ENCODE data around the gene TNS2. TPM values are rescaled to one million over a fixed set of nuclear protein-coding genes. Genes with fewer than 3 reads are reported as not detected.

TNS2 gene
- total and polyA plus RNA-seq, 2 of the 13 experiments (the other 11 are each of a cell fraction or from before 2014, with no cell fraction given): 8.9 to 20.4 TPM

DNA sequence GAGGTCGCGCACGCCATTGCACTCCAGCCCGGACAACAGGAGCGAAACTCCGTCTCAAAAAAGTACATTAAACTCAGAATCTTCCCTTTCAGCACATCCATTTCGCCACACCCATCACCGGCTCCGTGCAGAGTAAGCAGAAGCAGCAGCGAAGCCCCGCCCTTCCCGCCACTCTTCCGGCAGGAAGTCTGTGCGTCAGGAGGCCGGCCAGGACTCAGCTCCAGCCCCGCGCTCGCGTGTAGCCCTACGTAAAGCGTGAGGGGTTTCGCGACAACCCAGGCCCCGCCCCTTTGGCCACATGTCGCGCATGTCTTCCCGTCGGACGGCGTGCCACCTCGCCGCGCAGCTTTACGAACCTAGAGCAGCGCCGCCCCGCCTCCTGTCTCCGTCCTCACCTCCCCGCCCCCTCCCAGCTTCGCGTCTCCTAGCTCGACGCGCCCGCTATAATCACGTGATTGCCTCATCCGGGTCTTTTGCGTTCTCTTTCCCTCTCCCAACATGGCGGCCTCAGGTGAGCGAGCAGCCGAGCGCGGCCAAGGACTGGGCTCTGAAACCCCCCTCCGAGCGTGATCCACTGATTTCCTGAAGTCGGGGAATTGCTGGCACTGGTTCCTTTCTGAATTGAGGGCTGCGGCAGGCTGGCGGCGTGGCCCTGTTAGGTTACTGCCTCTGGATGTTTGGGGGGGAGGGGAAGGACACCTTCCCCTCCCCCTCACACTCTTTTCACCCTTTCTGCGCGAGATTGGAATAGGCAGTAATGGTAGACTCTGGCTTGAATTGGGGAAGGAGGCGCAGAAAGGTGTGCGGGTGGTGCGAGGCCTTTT, 43.7 kb upstream of the TNS2 start, which contains the start of gene EIF4B (continued):
- no peak for TF ChIP-seq BCLAF1 (IDR thresholded peaks at IDR 0.05)
- TF ChIP-seq, protein P1, sequence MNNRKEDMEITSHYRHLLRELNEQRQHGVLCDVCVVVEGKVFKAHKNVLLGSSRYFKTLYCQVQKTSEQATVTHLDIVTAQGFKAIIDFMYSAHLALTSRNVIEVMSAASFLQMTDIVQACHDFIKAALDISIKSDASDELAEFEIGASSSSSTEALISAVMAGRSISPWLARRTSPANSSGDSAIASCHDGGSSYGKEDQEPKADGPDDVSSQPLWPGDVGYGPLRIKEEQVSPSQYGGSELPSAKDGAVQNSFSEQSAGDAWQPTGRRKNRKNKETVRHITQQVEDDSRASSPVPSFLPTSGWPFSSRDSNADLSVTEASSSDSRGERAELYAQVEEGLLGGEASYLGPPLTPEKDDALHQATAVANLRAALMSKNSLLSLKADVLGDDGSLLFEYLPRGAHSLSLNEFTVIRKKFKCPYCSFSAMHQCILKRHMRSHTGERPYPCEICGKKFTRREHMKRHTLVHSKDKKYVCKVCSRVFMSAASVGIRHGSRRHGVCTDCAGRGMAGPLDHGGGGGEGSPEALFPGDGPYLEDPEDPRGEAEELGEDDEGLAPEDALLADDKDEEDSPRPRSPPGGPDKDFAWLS (CRISPR knock-in tag; IDR thresholded peaks at IDR 0.05; ENCODE audit: borderline replicate concordance): no peak
- TF ChIP-seq, protein P2, sequence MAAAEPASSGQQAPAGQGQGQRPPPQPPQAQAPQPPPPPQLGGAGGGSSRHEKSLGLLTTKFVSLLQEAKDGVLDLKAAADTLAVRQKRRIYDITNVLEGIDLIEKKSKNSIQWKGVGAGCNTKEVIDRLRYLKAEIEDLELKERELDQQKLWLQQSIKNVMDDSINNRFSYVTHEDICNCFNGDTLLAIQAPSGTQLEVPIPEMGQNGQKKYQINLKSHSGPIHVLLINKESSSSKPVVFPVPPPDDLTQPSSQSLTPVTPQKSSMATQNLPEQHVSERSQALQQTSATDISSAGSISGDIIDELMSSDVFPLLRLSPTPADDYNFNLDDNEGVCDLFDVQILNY (CRISPR knock-in tag; conservative IDR thresholded peaks at IDR 0.05): no peak
- no peak for TF ChIP-seq GATA4 (IDR thresholded peaks at IDR 0.05; ENCODE audit: borderline replicate concordance, low read depth)
- peak; percentile 75 for TF ChIP-seq ATF7-NPFF (CRISPR knock-in tag; IDR thresholded peaks at IDR 0.05; ENCODE audit: low read depth)
- TF ChIP-seq NCOA2 (CRISPR knock-in tag; IDR thresholded peaks at IDR 0.05): peak; percentile 28
- peak; percentile 83; the same call in 1 of the 2 replicates for TF ChIP-seq ZNF350 (CRISPR knock-in tag; IDR thresholded peaks at IDR 0.05; ENCODE audit: borderline replicate concordance, low read depth)
- no peak for TF ChIP-seq TCF7L2 (IDR thresholded peaks at IDR 0.05; ENCODE audit: low read depth, low read length)
- peak; percentile 47; the same call in 1 of the 2 replicates for TF ChIP-seq ARID2 (CRISPR knock-in tag; IDR thresholded peaks at IDR 0.05; ENCODE audit: borderline replicate concordance)
- TF ChIP-seq ZNF790 (CRISPR knock-in tag; IDR thresholded peaks at IDR 0.05; ENCODE audit: borderline replicate concordance): no peak; the same call in 1 of the 2 replicates
- 0 out of 2 replicates have a peak, but pooled peaks have one; percentile 13 for TF ChIP-seq FOXK1 (CRISPR knock-in tag; IDR thresholded peaks at IDR 0.05; ENCODE audit: borderline replicate concordance, low read depth)
- TF ChIP-seq, protein P3, sequence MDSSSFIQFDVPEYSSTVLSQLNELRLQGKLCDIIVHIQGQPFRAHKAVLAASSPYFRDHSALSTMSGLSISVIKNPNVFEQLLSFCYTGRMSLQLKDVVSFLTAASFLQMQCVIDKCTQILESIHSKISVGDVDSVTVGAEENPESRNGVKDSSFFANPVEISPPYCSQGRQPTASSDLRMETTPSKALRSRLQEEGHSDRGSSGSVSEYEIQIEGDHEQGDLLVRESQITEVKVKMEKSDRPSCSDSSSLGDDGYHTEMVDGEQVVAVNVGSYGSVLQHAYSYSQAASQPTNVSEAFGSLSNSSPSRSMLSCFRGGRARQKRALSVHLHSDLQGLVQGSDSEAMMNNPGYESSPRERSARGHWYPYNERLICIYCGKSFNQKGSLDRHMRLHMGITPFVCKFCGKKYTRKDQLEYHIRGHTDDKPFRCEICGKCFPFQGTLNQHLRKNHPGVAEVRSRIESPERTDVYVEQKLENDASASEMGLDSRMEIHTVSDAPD (CRISPR knock-in tag; IDR thresholded peaks at IDR 0.05): no peak
- TF ChIP-seq ATM (IDR thresholded peaks at IDR 0.05; ENCODE audit: borderline replicate concordance): no peak
- TF ChIP-seq ZFAT (CRISPR knock-in tag; conservative IDR thresholded peaks at IDR 0.05): no peak
- no peak for TF ChIP-seq FOXA1 (IDR thresholded peaks at IDR 0.05)
- TF ChIP-seq FOXA1 (CRISPR knock-in tag; IDR thresholded peaks at IDR 0.05): peak; percentile 27
- TF ChIP-seq KDM1A (CRISPR knock-in tag; IDR thresholded peaks at IDR 0.05): no peak
- peak; percentile 73; the same call in 1 of the 2 replicates for TF ChIP-seq NR2C2 (CRISPR knock-in tag; IDR thresholded peaks at IDR 0.05; ENCODE audit: borderline replicate concordance)
- no peak for TF ChIP-seq TRAFD1 (CRISPR knock-in tag; IDR thresholded peaks at IDR 0.05; ENCODE audit: borderline replicate concordance)
- TF ChIP-seq ERF (CRISPR knock-in tag; IDR thresholded peaks at IDR 0.05): peak; percentile 92
- TF ChIP-seq ZNF660 (CRISPR knock-in tag; IDR thresholded peaks at IDR 0.05; ENCODE audit: borderline replicate concordance, low read depth): no peak

Data from HepG2 (cell line).